Right lobe of liver (tissue), 6 donors: ENCODE results near the gene DUS4L. TPM values are rescaled to one million over a fixed set of nuclear protein-coding genes. Genes with fewer than 3 reads are reported as not detected.

Experiments
- ATAC-seq, 4 donors: fragments of 200-7000 bp; cut with Tn5 transposase; one replicate each; pipeline ENCODE4 v1.9.1; 2020; ENCODE audit warnings: mild to moderate bottlenecking in 4 of 4, moderate library complexity in 4 of 4
- DNase-seq, 3 donors: peaks; one replicate each; pipeline ENCODE4 v3.0.0-alpha.2; 2020
- H3K27ac ChIP-seq, 3 donors: fragments of 200-600 bp; one replicate each; pipeline ENCODE4 v1.8.0; 2022
- H3K27me3 ChIP-seq, 2 donors: fragments of 200-600 bp; one replicate each; pipeline ENCODE4 v1.8.0; 2022
- H3K36me3 ChIP-seq, 4 donors: fragments of 200-600 bp; sonication (generic) in 1 of 4; one replicate each; pipeline versions ENCODE4 v1.5.1 to v1.8.0; 2017 to 2022; ENCODE audit warnings: control low read depth in 1 of 4
- H3K4me1 ChIP-seq, 4 donors: fragments of 200-600 bp; sonication (generic) in 1 of 4; one replicate each; pipeline versions ENCODE4 v1.5.1 to v1.8.0; 2017 to 2022; ENCODE audit warnings: control low read depth in 1 of 4
- H3K4me3 ChIP-seq, 3 donors: fragments of 200-600 bp; one replicate each; pipeline ENCODE4 v1.8.0; 2022
- H3K9me3 ChIP-seq, 4 donors: fragments of 200-600 bp; sonication (generic) in 1 of 4; one replicate each; pipeline versions ENCODE4 v1.5.1 to v1.8.0; 2017 to 2022; ENCODE audit warnings: control low read depth in 1 of 4
- CTCF ChIP-seq, 4 donors: fragments of 200-600 bp in 3 of 4; fragments of 450-650 bp in 1 of 4; IDR thresholded peaks; one replicate each; pipeline versions ENCODE4 v1.5.1 to v1.8.0; 2016 to 2022; ENCODE audit warnings: antibody characterized with exemption in 4 of 4, mild to moderate bottlenecking in 2 of 4
- POLR2A ChIP-seq: fragments of 450-650 bp; IDR thresholded peaks from one replicate; pipeline ENCODE4 v1.6.1; 2017; ENCODE audit warnings: antibody characterized with exemption, mild to moderate bottlenecking
- WGBS: methylation state at CpG from one replicate; pipeline ENCODE4 v1.1.6; 2018; ENCODE audit warnings: low coverage, low lambda C conversion rate; ENCODE audit not compliant: insufficient coverage; ENCODE audit errors: missing lambda C conversion rate; 5-methylcytosine and 5-hydroxymethylcytosine counted together
- intact Hi-C, 2 donors: fragments of 100-400 bp; cut with DNase I; formaldehyde crosslinking; loops; one replicate each; pipeline versions ENCODE4 v1.11.2 to v1.14.1; 2022
- total RNA-seq, 6 experiments: library from RNA; depleted of rRNA in 2 of 6; stranded (reverse); fragments of >200 nt in 2 of 6; fragmentation: NEBNext Ultra II Directional in 3 of 6; extraction: Animal tissue kit (Norgen Biotek cat#: 25700) in 3 of 6; gene quantifications; one replicate each; pipeline versions ENCODE4 v1.1.0 to v1.2.4, GENCODE V29; 2016 to 2023
- donor health status: DM: no; HTN: yes; CAD: no.
- donor health status: DM: no; HTN: no; CAD: no.
- donor health status: DM: no; HTN: no; CAD: no.
- donor health status: DM: no; HTN: yes; CAD: no.
- donor health status: DM: no; HTN: yes; CAD: no.

The DUS4L gene
- total RNA-seq, 6 experiments from 2014 or later = 2.3 to 6.1 (median 3.4) TPM

- Histone ChIP-seq H3K4me1 (no peaks in the 10 kb centered on the region), H3K27me3 (no peaks in the 10 kb centered on the region), H3K4me3 (no peak overlapping the region), H3K36me3 (peaks cover 0 to 4% (median 1%) of the 10 kb centered on the region in 4 donors), H3K9me3 (no peaks in the 10 kb centered on the region), H3K27ac (no peak overlapping the region)
- TF ChIP-seq POLR2A (no peak), CTCF (IDR thresholded peaks at IDR 0.05) (no peak)
- DNase-seq = no peak
- WGBS = 95% methylated on average over 4 of the region's 4 CpGs
- no peak for ATAC-seq
- intact Hi-C loops = no loop called here
Observed at GRCh38 chr7:107544848-107545591, 18.8 kb upstream of the DUS4L start.

GRCh38 chr7:107551936-107552335 lies 11.8 kb upstream of the DUS4L start:
- no peaks in the 10 kb centered on the region for H3K27me3 ChIP-seq
- H3K4me1 ChIP-seq = no peaks in the 10 kb centered on the region
- DNase-seq (no peak), ATAC-seq (no peak)
- no peak for TF ChIP-seq CTCF (IDR thresholded peaks at IDR 0.05)
- no peak for TF ChIP-seq POLR2A
- WGBS = 100% methylated on average over 1 of the region's 1 CpG
- no peak overlapping the region for H3K27ac ChIP-seq
- H3K36me3 ChIP-seq = peaks cover 0 to 13% (median 2%) of the 10 kb centered on the region in 4 donors
- no peaks in the 10 kb centered on the region for H3K9me3 ChIP-seq
- intact Hi-C loops = no loop called here
- no peak overlapping the region for H3K4me3 ChIP-seq

GRCh38 chr7:107555893-107556292 lies 7.9 kb upstream of the DUS4L start:
- ATAC-seq (no peak), DNase-seq (no peak)
- Histone ChIP-seq H3K27me3 (no peaks in the 10 kb centered on the region), H3K36me3 (peaks cover 0 to 22% (median 2%) of the 10 kb centered on the region in 4 donors), H3K4me3 (no peak overlapping the region), H3K9me3 (no peaks in the 10 kb centered on the region), H3K4me1 (no peaks in the 10 kb centered on the region), H3K27ac (no peak overlapping the region)
- no peak for TF ChIP-seq POLR2A
- no peak for TF ChIP-seq CTCF (IDR thresholded peaks at IDR 0.05)
- 90% methylated on average over 2 of the region's 3 CpGs for WGBS
- intact Hi-C loops = no loop called here

GRCh38 chr7:107559864-107560263 lies 3.9 kb upstream of the DUS4L start:
- DNase-seq (no peak), ATAC-seq (no peak)
- Histone ChIP-seq H3K36me3 (peaks cover 0 to 9% (median 1%) of the 10 kb centered on the region in 4 donors), H3K27ac (no peak overlapping the region), H3K9me3 (no peaks in the 10 kb centered on the region), H3K27me3 (no peaks in the 10 kb centered on the region), H3K4me3 (no peak overlapping the region), H3K4me1 (peaks cover 0 to 14% (median 6%) of the 10 kb centered on the region in 4 donors)
- TF ChIP-seq CTCF (IDR thresholded peaks at IDR 0.05) (no peak), POLR2A (no peak)
- WGBS = 54% methylated on average over 2 of the region's 2 CpGs
- intact Hi-C loops = no loop called here
